ENCODE measurements around the gene BCAP29.
"Not testable (repeated sequence)": the region's sequence is repeated elsewhere in the genome, so short reads cannot be mapped to it uniquely, and the experiment has no call there.

Gene BCAP29

DNA sequence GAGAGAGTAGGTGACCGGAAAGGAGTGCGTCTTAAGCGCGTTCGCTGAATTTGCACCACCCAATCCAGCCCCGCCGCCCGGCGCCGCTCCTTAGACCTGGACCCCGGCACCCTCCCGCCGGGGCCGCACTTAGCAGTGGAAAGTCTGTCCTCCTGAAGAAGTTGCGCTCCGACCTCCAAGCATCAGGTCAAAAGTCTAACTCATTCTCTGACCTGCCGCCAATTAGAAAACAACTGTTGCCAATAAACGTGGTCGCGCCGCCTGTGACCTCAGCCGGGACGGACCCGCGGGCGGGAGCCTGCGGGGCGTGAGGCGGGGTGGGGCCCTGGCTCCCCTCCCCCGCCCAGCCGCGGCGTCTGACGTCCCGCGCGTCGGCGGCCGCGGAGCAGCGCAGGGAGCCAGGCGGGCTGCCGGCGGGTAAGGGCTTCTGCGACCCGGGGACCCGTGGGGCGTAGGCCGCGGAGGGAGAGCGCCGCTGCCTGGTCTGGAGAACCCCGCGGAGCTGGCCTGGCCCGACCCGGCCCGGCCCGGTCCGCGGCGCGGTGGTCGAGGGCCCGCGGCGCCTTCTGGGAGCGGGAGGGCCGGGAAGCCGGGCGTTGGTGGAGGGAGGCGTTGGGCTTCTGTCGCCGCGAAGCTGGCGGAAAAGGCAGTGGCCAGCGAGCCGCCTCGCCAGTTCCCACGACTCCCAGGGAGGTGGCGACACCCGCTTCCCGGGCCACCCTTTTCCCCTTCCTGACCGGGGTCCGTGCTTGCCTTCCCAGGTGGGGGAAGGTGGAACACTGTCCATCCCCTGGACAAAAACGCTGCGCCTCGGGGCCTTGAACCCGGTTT, at the start of gene BCAP29:
Gene BCAP29, plus strand, starts transcription at position 362 of the 831 bp plus-strand sequence. CDS start 527 bp downstream, outside the sequence.
- FAIRE-seq, result no peak

GRCh38 chr7:107530751-107531150, 49.3 kb upstream of the BCAP29 start:
- no peak for FAIRE-seq

DNA sequence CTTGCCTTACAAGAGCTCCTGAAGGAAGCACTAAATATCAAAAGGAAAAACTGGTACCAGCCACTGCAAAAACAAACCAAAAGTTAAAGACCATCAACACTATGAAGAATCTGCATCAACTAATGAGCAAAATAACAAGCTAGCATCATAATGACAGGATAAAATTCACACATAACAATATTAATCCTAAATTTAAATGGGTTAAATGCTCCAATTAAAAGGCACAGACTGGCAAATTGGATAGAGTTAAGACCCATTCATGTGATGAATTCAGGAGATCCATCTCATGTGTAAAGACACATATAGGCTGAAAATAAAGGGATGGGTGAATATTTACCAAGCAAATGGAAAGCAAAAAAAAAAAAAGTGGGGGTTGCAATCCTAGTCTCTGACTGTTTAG, 45.9 kb upstream of the BCAP29 start:
- FAIRE-seq, result no peak

GRCh38 chr7:107537228-107537627, 42.8 kb upstream of the BCAP29 start:
- FAIRE-seq, result not testable (repeated sequence)

- FAIRE-seq, result no peak
Observed at GRCh38 chr7:107538001-107538400, 42.0 kb upstream of the BCAP29 start.

GRCh38 chr7:107543338-107543993, 36.6 kb upstream of the BCAP29 start:
- FAIRE-seq, result no peak

GRCh38 chr7:107544848-107545591, 35.0 kb upstream of the BCAP29 start:
- FAIRE-seq, result no peak

DNA sequence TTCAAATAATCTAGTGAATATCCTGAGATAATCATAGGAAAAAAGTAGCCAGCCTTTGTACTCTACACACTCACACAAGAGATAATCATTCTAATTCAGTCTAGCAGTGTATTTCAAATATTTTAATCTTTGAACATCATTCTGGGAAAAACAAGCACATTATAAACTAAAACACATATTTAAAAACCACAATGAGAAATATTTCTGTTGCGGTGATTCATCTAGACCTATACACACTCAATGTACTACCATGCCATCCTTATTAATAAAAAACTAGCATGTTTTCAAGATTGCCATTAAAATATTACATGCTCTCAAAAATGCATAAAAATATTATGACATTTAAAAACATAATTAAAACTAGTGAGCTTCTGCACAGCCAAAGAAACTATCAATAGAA, 28.1 kb upstream of the BCAP29 start:
- FAIRE-seq, result no peak

DNA sequence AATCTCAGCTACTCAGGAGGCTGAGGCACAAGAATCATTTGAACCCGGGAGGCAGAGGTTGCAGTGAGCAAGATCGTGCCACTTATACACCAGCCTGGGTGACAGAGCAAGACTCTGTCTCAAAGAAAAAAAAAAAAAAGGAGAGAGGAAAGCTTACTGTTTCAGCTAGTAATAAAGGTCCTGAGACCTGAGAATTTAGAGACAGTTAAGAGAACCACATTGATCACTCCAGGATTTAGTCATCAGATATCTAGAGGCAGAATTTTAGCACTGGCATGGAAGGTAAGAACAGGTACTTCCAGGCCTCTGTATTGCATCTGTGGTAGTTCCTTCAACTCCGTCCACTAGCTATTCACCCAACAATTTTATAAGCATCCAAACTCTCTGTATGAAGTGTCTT, 24.2 kb upstream of the BCAP29 start:
- no peak for FAIRE-seq

- FAIRE-seq, result no peak
Observed at GRCh38 chr7:107559864-107560263, 20.2 kb upstream of the BCAP29 start.

DNA sequence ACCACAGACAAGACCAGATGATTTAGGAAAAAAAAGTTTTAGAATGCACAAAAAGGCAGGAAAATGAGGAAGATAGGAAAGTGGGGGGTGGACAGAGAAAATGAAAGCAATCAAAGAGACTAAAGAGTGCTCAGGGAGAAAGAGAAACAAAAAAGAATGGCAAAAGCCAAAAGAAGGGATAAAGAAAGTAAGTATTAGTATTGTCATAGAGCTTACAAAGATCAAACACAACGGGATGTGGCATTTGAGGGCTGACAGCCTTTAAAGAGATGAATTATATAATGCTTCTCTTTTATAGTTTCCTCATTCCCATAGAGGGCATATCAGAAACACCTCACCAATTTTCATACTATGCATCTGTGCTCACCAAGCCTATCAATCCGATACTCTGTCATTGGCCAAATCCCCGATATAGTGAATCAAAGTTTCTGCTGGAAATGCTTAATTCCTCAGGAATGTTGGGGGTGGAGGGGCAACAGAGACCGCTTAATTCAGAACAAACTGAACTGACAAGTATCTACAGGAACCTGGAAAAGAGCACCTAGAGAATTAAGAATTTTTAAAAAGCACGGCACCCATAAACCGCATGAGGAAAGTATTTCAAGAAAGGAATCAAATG, 19.0 kb upstream of the BCAP29 start:
- no peak for FAIRE-seq

- FAIRE-seq, result no peak
Observed at GRCh38 chr7:107563081-107563774, 16.8 kb upstream of the BCAP29 start.

DNA sequence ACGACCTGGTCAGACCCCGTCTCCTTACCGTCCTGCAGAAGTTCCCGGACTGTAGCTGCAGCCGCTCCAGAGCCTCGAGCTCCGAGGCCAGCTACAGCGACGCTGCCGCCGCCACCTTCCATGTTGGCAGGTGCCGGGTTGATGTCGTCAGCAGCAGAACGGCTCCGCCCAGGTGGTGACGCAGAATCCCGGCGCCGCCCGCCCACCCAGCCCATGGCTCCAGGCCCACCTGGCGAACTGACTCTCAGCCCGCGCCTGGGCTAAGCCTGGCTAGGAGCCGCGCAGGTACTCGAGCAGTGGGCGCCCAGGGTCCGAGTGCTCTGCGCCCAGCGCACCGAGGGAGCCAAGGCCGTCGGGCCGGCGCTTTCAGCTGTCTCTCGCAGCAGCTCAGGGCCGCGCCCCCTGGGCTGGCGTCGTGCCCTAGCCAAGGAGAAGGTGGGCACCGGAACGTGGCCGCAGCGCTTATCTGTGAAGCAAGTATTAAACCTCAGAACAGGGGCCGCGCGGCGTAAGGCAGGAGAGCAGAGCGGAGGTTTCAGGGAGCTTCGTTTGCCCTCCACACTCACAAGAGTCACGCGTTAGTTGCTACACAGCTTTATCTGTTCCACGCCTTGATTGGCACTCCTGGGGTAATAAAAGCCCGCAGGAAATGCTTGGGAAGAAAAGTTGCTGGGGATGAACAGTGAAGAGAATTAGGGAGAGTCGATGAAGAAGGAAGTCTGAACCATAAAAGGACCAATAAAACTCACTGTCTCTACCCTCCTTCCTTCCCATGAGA, 16.1 kb upstream of the BCAP29 start, which contains the start of the genes COG5 and DUS4L:
Gene COG5, minus strand, starts transcription at position 146 of the 778 bp plus-strand sequence. Its CDS starts 24 bp downstream, at position 122.
Gene DUS4L, plus strand, starts transcription at position 197 of the 778 bp plus-strand sequence. CDS start 3,100 bp downstream, outside the sequence.
- FAIRE-seq, result no peak

DNA sequence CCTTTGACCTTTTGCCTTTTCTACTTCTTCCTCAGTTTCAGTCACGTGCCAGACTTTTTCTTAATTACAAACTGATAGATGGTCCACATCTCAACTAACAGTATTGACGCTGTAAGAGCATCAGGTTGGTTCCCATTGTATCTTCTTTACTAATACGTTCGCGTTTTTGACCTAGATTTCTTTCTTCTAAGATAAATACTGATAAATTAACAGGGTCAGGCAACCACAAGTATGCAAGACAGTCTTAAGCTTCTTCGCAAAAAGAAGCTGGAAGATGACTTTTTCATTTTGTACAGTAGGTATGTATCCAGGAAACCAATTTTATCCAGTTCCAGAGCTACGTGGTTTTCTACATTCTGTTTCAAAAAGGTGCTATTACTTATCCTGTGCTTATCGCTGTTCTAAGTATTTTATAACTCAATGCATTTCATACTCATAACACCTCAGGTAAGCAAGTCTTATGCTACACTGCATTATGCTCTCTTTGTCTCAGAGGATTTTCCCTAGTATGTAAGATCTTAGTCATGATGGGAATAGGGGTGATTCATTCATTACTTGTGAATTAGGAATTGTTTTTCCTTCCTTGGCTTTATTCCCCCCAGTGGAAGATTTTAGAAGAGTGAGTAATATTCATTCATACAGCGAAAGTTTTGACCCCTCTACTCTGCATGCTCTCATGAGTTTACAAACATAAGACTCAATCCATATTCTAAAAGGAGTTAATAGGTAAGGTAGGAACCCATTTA, 15.3 kb upstream of the BCAP29 start:
- FAIRE-seq, result no peak

- FAIRE-seq, result no peak
Observed at GRCh38 chr7:107570298-107570697, 9.7 kb upstream of the BCAP29 start.

GRCh38 chr7:107573537-107573936, 6.5 kb upstream of the BCAP29 start:
- no peak for FAIRE-seq

DNA sequence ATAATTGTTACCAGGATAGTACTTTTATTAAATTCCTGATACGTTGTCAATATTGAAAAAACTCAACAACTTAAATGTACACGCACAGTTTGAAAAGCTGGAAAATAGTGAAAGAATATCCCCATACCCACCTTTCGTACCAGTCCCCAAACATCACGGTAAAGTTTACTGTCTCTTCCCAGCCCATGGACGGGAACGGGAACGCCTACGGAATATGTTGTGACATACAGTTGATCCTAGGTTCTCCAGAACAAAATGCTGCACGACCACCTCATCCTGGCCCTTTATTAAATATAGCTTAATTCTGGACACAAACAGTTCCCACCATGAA, 527 bp upstream of the BCAP29 start:
- no peak for FAIRE-seq

GRCh38 chr7:107580716-107581383, 804 bp downstream of the BCAP29 start:
- FAIRE-seq, result no peak

DNA sequence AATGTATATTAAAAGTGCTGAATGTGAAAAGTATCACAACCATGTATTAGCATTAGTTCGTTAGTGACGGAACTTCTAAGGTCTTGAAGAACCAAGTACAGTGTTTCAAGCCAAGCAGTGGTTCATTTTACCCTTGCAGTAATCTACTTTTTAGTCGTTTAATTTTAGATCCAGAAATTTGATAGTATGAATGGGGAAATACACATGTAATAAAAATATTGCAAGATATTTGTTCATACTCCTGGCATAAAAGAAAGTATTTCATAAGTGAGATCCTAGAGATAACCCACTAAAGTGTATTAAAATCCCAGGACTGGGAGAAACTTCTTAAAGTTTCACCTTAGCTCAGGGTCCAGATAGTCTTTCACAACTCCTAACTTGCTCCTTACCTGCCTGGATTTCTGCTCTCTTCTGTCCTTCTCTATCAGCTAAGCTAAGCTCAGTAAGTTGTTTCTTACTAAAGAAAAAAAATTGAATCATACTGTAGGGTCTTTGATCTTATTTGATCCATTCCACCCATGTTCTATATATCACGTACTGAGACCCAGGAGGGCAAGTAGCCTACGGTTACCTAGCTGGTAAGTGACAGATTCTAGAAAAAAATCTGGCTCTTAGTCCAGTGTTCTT, 1.5 kb downstream of the BCAP29 start:
- no peak for FAIRE-seq

- no peak for FAIRE-seq
Observed at GRCh38 chr7:107582875-107583274, 2.8 kb downstream of the BCAP29 start.

Measured in TTC549 (cell line).